PC-9 (cell line): ENCODE data around the gene APLF. TPM values are rescaled to one million over a fixed set of nuclear protein-coding genes. Genes with fewer than 3 reads are reported as not detected.

Experiments
- BruUV-seq: library from RNA; stranded (reverse); fragments of 400-500 nt; replicated peaks from 2 replicates; lab custom pipeline; 2021; lab: Mats Ljungman, UMichigan
- CTCF ChIA-PET: fragments of 300-600 bp; sonication (Branson Sonifier 250); formaldehyde crosslinking; loops from one replicate; lab custom pipeline; 2022; ENCODE audit warnings: antibody characterized with exemption; lab: Charles Lee
- POLR2A ChIA-PET: fragments of 300-600 bp; sonication (Branson Sonifier 250); formaldehyde crosslinking; loops from one replicate; lab custom pipeline; 2022; ENCODE audit warnings: antibody characterized with exemption; ENCODE audit not compliant: unreplicated experiment; lab: Charles Lee
- DNase-seq, 2 experiments: peaks; one replicate each; pipeline versions ENCODE4 v3.0.0 to v3.0.0-alpha.2; 2015 to 2022; ENCODE audit warnings: mixed read lengths in 1 of 2
- H2AFZ ChIP-seq: fragments of 200-600 bp; sonication (generic); 2 replicates; pipeline ENCODE4 v1.8.1; 2017; ENCODE audit warnings: antibody characterized with exemption
- H3F3A ChIP-seq: fragments of 200-600 bp; sonication (generic); 2 replicates; pipeline ENCODE4 v1.8.1; 2017; ENCODE audit warnings: antibody characterized with exemption, mild to moderate bottlenecking, low read depth; ENCODE audit not compliant: insufficient read depth
- H3K27ac ChIP-seq: fragments of 200-600 bp; sonication (generic); 2 replicates; pipeline ENCODE4 v1.6.1; 2016; ENCODE audit warnings: mixed run types
- H3K27me3 ChIP-seq: fragments of 200-600 bp; sonication (generic); 2 replicates; pipeline ENCODE4 v1.6.1; 2016; ENCODE audit warnings: low read depth, mixed run types; ENCODE audit not compliant: insufficient read depth
- H3K36me3 ChIP-seq: fragments of 200-600 bp; sonication (generic); 2 replicates; pipeline ENCODE4 v1.6.1; 2016; ENCODE audit warnings: low read depth, mixed run types
- H3K4me1 ChIP-seq: fragments of 200-600 bp; sonication (generic); replicated peaks from 2 replicates; pipeline ENCODE4 v1.6.1; 2016; ENCODE audit warnings: mixed run types; ENCODE audit not compliant: insufficient read depth
- H3K4me2 ChIP-seq: fragments of 200-600 bp; sonication (generic); 2 replicates; pipeline ENCODE4 v1.6.1; 2017; ENCODE audit warnings: mixed run types
- H3K4me3 ChIP-seq: fragments of 200-600 bp; sonication (generic); 2 replicates; pipeline ENCODE4 v1.6.1; 2016; ENCODE audit warnings: mixed run types
- H3K79me2 ChIP-seq: fragments of 200-600 bp; sonication (generic); 2 replicates; pipeline ENCODE4 v1.6.1; 2017; ENCODE audit warnings: low read depth, mixed run types
- H3K9me2 ChIP-seq: fragments of 200-600 bp; sonication (generic); 2 replicates; pipeline ENCODE4 v1.8.1; 2017; ENCODE audit warnings: mild to moderate bottlenecking; ENCODE audit not compliant: insufficient read depth
- H3K9me3 ChIP-seq: fragments of 200-600 bp; sonication (generic); 2 replicates; pipeline ENCODE4 v1.8.1; 2016; ENCODE audit warnings: low read depth; ENCODE audit not compliant: insufficient read depth
- H4K20me1 ChIP-seq: fragments of 200-600 bp; sonication (generic); 2 replicates; pipeline ENCODE4 v1.8.1; 2017; ENCODE audit not compliant: insufficient read depth
- CTCF ChIP-seq: fragments of 200-600 bp; sonication (generic); conservative IDR thresholded peaks from 2 replicates; pipeline ENCODE4 v1.6.1; 2017; ENCODE audit warnings: mixed run types, antibody characterized with exemption, mild to moderate bottlenecking, moderate library complexity
- EZH2 ChIP-seq: fragments of 200-600 bp; sonication (generic); IDR thresholded peaks from 2 replicates; pipeline ENCODE4 v1.8.0; 2017; ENCODE audit warnings: antibody characterized with exemption, low read depth
- intact Hi-C: fragments of 100-400 bp; cut with micrococcal nuclease; formaldehyde crosslinking; loops from one replicate; pipeline ENCODE4 v1.10.0; 2022; ENCODE audit not compliant: unreplicated experiment
- total RNA-seq: library from RNA; stranded (reverse); gene quantifications from 2 replicates; pipeline ENCODE4 v1.2.3, GENCODE V29; 2021

APLF gene
- total RNA-seq, 1 experiment from 2014 or later = 4.5 TPM

- no peaks in the 10 kb centered on the region for H3K79me2 ChIP-seq
- H4K20me1 ChIP-seq = no peaks in the 10 kb centered on the region
- H3K27me3 ChIP-seq = no peaks in the 10 kb centered on the region
- ChIA-PET CTCF (no interaction called here), POLR2A (no interaction called here)
- no peaks in the 10 kb centered on the region for H3F3A ChIP-seq
- intact Hi-C loops = no loop called here
- H3K36me3 ChIP-seq = no peaks in the 10 kb centered on the region
- no peaks in the 10 kb centered on the region for H3K9me2 ChIP-seq
- H3K27ac ChIP-seq = no peak overlapping the region
- TF ChIP-seq EZH2 (no peak), CTCF (no peak)
- BruUV-seq = no TSS peak
- H3K4me2 ChIP-seq = no peak overlapping the region
- no peak for DNase-seq
- no peak overlapping the region for H3K4me3 ChIP-seq
- no peaks in the 10 kb centered on the region for H3K9me3 ChIP-seq
- H3K4me1 ChIP-seq = no peaks in the 10 kb centered on the region
- no peak overlapping the region for H2AFZ ChIP-seq
Observed at GRCh38 chr2:68564426-68564825, 97.0 kb downstream of the APLF start.

GRCh38 chr2:68565273-68565672 is 97.9 kb downstream of the APLF start:
- no peak overlapping the region for H3K27ac ChIP-seq
- H3K9me3 ChIP-seq = no peaks in the 10 kb centered on the region
- H3K36me3 ChIP-seq = no peaks in the 10 kb centered on the region
- H3K27me3 ChIP-seq = no peaks in the 10 kb centered on the region
- H3K79me2 ChIP-seq = no peaks in the 10 kb centered on the region
- H3K4me1 ChIP-seq = no peaks in the 10 kb centered on the region
- H3F3A ChIP-seq = no peaks in the 10 kb centered on the region
- ChIA-PET CTCF (no interaction called here), POLR2A (no interaction called here)
- BruUV-seq = no TSS peak
- no peak overlapping the region for H3K4me2 ChIP-seq
- TF ChIP-seq CTCF (no peak), EZH2 (no peak)
- no peak overlapping the region for H3K4me3 ChIP-seq
- no peak overlapping the region for H2AFZ ChIP-seq
- no peak for DNase-seq
- intact Hi-C loops = no loop called here
- H3K9me2 ChIP-seq = no peaks in the 10 kb centered on the region
- H4K20me1 ChIP-seq = no peaks in the 10 kb centered on the region

- TF ChIP-seq EZH2 (no peak), CTCF (no peak)
- no peak overlapping the region for H2AFZ ChIP-seq
- H3K79me2 ChIP-seq = no peaks in the 10 kb centered on the region
- H3K36me3 ChIP-seq = no peaks in the 10 kb centered on the region
- POLR2A ChIA-PET = no interaction called here
- no peak overlapping the region for H3K27ac ChIP-seq
- no peak for DNase-seq
- no peaks in the 10 kb centered on the region for H4K20me1 ChIP-seq
- CTCF ChIA-PET = no interaction called here
- no peak overlapping the region for H3K4me2 ChIP-seq
- H3K27me3 ChIP-seq = no peaks in the 10 kb centered on the region
- no peak overlapping the region for H3K4me3 ChIP-seq
- H3K9me3 ChIP-seq = no peaks in the 10 kb centered on the region
- H3F3A ChIP-seq = no peaks in the 10 kb centered on the region
- H3K4me1 ChIP-seq = no peaks in the 10 kb centered on the region
- intact Hi-C loops = no loop called here
- no TSS peak for BruUV-seq
- H3K9me2 ChIP-seq = no peaks in the 10 kb centered on the region
Observed at GRCh38 chr2:68565858-68566257, 98.5 kb downstream of the APLF start.
